ENCODE measurements around the gene PUSL1. TPM values are rescaled to one million over a fixed set of nuclear protein-coding genes. Genes with fewer than 3 reads are reported as not detected.

PUSL1 gene
- total RNA-seq, 1 donor from 2014 or later: 16.2 TPM

DNA sequence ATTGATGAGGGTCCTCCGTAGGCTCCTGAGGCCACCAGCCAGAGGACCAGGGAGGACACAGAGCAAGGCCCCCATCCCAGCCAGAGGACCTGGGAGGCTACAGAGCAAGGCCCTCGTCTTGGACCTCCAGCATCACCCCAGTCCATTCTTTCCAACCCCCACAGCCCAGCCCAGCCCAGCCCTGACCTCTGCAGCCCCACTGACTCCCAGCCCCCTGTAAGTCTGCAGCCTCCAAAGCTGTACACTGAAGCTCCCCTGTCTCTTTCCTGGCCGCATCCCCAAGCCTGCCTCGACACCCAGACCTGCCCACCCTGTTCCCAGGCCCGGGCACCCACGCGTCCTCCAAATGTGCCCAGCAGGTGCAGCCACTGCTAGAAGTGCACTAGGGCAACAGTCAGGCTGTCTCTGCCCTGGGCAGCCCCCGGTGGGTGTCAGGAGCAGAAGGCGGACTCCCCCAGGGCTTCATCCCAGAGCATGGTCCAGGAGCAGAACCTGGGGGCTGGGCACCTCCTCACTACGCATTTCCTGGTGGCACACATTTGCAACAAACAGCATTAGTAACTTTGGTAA is 38.7 kb downstream of the PUSL1 start:
- TF ChIP-seq, protein P1, sequence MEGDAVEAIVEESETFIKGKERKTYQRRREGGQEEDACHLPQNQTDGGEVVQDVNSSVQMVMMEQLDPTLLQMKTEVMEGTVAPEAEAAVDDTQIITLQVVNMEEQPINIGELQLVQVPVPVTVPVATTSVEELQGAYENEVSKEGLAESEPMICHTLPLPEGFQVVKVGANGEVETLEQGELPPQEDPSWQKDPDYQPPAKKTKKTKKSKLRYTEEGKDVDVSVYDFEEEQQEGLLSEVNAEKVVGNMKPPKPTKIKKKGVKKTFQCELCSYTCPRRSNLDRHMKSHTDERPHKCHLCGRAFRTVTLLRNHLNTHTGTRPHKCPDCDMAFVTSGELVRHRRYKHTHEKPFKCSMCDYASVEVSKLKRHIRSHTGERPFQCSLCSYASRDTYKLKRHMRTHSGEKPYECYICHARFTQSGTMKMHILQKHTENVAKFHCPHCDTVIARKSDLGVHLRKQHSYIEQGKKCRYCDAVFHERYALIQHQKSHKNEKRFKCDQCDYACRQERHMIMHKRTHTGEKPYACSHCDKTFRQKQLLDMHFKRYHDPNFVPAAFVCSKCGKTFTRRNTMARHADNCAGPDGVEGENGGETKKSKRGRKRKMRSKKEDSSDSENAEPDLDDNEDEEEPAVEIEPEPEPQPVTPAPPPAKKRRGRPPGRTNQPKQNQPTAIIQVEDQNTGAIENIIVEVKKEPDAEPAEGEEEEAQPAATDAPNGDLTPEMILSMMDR (IDR thresholded peaks at IDR 0.05): no peak
- peaks cover 49% of the 10 kb centered on the region for H3K4me1 ChIP-seq
- ATAC-seq: no peak
- intact Hi-C loops (cut with DNase I): no loop called here
- peak overlapping the region; percentile 78 for H3K27ac ChIP-seq
- H3K27me3 ChIP-seq (ENCODE audit: low read depth): no peaks in the 10 kb centered on the region
- no peaks in the 10 kb centered on the region for H3K36me3 ChIP-seq
- H3K4me3 ChIP-seq: peak overlapping the region; percentile 72
- DNase-seq: no peak
- H3K9me3 ChIP-seq: no peaks in the 10 kb centered on the region

DNA sequence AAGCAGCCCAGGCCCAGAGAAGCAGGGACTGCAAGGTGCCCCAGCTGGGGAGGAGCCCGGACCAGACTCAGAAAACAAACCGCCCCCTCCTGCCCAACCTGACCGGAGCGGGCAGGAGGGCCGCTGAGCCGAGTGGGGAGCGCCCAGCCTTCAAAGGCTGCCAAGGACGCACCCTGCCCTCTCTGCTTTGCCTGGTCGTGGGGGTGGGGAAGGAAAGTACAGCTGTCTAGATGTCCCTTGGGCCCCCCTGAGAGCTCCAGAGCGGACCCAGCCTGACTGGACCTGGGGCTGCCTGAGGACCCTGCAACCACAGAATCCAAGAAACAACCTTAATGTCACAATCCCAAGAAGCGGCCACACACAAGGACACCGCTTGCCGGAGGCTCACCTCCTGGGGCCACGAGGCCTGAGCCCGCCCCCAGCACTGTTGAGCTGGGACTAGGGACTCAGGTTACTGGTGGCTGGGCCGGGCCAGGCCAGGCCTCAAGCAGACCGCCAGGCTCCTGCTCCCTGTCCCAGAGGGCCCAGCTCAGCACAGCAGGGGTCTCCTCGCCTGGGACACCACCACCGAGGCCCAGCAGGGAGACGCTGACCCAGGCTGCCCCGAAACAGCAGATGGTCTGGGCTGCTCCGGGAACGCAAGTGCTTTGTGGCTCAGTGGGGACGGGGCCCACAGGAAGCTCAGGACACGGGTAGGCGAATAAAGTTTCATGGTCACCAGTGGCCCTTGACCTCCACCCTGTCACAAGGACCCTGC is 39.4 kb downstream of the PUSL1 start:
- intact Hi-C loops (cut with DNase I): no loop called here
- Histone ChIP-seq H3K4me3 (peak overlapping the region; percentile 72), H3K27me3 (ENCODE audit: low read depth) (peaks cover 4% of the 10 kb centered on the region), H3K9me3 (no peaks in the 10 kb centered on the region), H3K36me3 (no peaks in the 10 kb centered on the region), H3K4me1 (peaks cover 56% of the 10 kb centered on the region), H3K27ac (peak overlapping the region; percentile 78)
- DNase-seq: no peak
- TF ChIP-seq, protein P1 (IDR thresholded peaks at IDR 0.05): no peak
- ATAC-seq: peak; percentile 48 to 51

DNA sequence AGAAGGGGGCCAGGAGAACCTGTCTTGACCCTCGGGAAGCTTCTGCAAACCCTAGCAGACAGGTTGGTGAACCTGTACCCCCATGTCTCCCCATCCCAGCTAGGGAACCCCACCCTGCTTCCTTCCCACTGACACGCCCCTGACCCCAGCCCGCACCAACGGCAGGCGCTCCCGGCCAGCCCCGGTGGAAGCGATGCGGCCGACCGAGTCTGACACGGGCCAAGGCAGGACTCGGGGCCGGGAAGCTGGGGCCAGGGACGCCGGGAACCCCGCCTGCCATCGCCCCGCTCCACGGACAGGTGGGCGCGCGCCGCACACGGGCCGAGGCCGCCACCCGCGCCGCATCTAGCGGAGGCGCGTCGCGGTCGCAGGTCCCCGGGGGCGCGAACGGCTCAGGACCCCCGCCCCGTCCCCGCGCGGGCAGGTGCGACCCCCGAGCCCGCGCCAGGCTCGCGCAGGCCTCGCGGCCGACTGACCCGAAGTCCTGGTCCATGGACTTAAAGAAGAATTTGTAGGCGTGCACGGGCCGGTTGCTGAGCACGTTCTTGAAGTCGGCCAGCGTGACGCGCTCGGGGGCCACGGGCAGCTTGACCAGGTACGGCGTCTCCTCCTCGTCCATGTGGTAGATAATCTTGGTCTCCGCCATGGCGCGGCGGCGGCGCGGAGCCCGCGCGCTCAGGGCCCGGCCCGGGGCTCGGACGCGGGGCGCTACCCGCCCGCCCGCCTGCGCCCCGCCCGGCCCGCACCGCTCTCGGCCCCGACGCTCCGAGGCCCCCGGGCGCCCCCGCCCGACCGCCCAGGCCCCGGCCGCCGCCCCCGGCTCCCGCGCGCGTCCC is 40.2 kb downstream of the PUSL1 start:
- H3K4me3 ChIP-seq: peak overlapping the region; percentile 72
- peak in 1 of 2 donors; percentile 1 for ATAC-seq
- TF ChIP-seq, protein P1 (IDR thresholded peaks at IDR 0.05): no peak
- H3K9me3 ChIP-seq: no peaks in the 10 kb centered on the region
- intact Hi-C loops (cut with DNase I): no loop called here
- peak overlapping the region; percentile 78 for H3K27ac ChIP-seq
- H3K36me3 ChIP-seq: no peaks in the 10 kb centered on the region
- peaks cover 12% of the 10 kb centered on the region for H3K27me3 ChIP-seq (ENCODE audit: low read depth)
- peak; percentile 75 for DNase-seq
- H3K4me1 ChIP-seq: peaks cover 63% of the 10 kb centered on the region

DNA sequence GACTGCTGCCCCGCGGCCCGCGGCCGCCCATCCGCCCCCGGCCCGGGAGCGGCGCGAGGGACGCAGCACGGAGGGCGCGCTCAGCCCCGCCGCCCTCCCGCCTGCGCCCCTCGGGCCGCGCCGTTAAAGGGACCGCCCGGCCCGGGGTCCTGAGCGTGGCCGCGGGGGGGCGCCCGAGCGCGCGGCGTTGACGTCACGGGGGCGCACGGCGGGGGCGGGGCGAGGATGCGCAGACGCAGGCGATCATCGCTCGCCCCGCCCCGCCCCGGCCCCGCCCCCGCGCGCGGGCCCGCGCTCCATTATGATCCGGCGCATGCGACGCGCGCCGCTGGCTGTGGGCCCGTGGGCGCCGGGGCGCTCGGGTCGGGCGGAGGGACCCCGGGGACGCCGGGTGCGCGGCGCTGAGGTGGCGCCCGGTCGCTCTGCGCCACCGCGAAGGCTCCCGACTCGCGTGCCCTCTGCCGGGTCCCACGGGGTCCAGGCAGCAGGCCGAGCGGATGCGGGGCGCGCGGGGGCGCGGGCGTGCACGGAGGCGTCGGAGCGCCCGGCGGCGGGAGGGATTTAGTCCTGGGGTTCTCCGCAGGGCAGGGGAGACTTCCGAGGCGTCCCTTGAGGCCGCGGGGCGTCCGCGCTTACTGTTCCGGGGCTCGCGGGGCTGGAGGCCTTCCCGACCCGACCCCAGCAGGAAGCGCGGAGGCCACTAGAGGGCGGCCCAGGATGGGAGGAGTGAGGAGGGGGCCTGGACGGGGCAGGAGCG is 41.0 kb downstream of the PUSL1 start, which contains the start of gene DVL1:
TSS of gene DVL1 (minus strand) at position 163 of the 757 bp plus-strand sequence. CDS start 353 bp downstream, outside the sequence.
- Histone ChIP-seq H3K27ac (peak within 1 kb of the TSS; percentile 85), H3K4me3 (peak within 1 kb of the TSS; percentile 72), H3K4me1 (peaks cover 70% of the 10 kb centered on the region), H3K36me3 (peaks cover 4% of the 10 kb centered on the region), H3K27me3 (ENCODE audit: low read depth) (peaks cover 20% of the 10 kb centered on the region), H3K9me3 (no peaks in the 10 kb centered on the region)
- ATAC-seq (peak; percentile 56 to 74), DNase-seq (peak; percentile 76)
- intact Hi-C loops (cut with DNase I): no loop called here
- TF ChIP-seq, protein P1 (IDR thresholded peaks at IDR 0.05): peak; percentile 24
